Right atrium auricular region (tissue), 2 donors: Measurements from ENCODE around the gene MTMR12. TPM values are rescaled to one million over a fixed set of nuclear protein-coding genes. Genes with fewer than 3 reads are reported as not detected.

Experiments used
- DNase-seq: peaks from one replicate; pipeline ENCODE4 v3.0.0-alpha.2; 2019; ENCODE audit warnings: low spot score
- H3K27ac ChIP-seq, 2 donors: fragments of 200-600 bp; sonication (generic); 1 replicate in 1 of 2; 2 replicates in 1 of 2; pipeline ENCODE4 v1.5.1; 2016 to 2019
- H3K27me3 ChIP-seq, 2 donors: fragments of 200-600 bp; sonication (generic); one replicate each; pipeline versions ENCODE4 v1.5.1 to v1.6.0; 2017 to 2019
- H3K36me3 ChIP-seq: fragments of 200-600 bp; sonication (generic); one replicate; pipeline ENCODE4 v1.5.1; 2016
- H3K4me1 ChIP-seq, 2 donors: fragments of 200-600 bp; sonication (generic); one replicate each; pipeline versions ENCODE4 v1.5.1 to v1.6.0; 2017 to 2019
- H3K4me3 ChIP-seq, 2 donors: fragments of 200-600 bp; sonication (generic); 1 replicate in 1 of 2; 2 replicates in 1 of 2; pipeline ENCODE4 v1.5.1; 2017 to 2019; ENCODE audit warnings: mild to moderate bottlenecking in 1 of 2, moderate library complexity in 1 of 2
- H3K9me3 ChIP-seq, 2 donors: fragments of 200-600 bp; sonication (generic); one replicate each; pipeline ENCODE4 v1.5.1; 2019
- total RNA-seq, 2 donors: library from RNA; depleted of rRNA; stranded (reverse); fragments of >200 nt; gene quantifications; one replicate each; pipeline ENCODE4 v1.1.0, GENCODE V29; 2016
- TF ChIP-seq, protein P1 (sequence below), 2 donors: fragments of 200-600 bp; sonication (generic); IDR thresholded peaks; one replicate each; pipeline ENCODE4 v1.5.1; 2019; ENCODE audit warnings: antibody characterized with exemption in 2 of 2

Gene MTMR12
- total RNA-seq, 2 donors from 2014 or later, result 12.6 to 25.5 TPM

DNA sequence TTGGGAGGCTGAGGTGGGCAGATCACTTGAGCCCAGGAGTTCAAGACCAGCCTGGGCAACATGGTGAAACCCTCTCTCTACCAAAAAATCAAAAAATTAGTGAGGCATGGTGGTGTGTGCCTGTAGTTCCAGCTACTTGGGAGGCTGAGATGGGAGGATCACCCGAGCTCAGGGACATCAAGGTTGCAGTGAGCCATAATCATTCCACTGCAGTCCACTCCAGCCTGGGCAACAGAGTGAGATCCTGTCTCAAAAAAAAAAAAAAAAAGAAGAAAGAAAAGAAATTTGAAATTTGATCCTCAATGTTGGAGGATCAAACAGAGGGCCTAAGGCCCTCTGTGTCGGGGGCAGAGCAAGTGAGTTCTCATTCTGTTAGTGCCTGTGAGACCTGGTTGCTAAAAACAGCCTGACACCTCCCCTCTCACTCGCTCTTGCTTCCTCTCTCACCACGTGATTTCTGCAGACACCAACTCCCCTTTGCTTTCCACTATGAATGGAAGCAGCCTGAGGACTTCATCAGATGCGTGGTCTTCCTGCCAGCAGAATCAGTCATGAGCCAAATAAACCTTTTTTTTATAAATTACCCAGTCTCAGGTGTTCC is 130.2 kb downstream of the MTMR12 start:
- TF ChIP-seq, protein P1, sequence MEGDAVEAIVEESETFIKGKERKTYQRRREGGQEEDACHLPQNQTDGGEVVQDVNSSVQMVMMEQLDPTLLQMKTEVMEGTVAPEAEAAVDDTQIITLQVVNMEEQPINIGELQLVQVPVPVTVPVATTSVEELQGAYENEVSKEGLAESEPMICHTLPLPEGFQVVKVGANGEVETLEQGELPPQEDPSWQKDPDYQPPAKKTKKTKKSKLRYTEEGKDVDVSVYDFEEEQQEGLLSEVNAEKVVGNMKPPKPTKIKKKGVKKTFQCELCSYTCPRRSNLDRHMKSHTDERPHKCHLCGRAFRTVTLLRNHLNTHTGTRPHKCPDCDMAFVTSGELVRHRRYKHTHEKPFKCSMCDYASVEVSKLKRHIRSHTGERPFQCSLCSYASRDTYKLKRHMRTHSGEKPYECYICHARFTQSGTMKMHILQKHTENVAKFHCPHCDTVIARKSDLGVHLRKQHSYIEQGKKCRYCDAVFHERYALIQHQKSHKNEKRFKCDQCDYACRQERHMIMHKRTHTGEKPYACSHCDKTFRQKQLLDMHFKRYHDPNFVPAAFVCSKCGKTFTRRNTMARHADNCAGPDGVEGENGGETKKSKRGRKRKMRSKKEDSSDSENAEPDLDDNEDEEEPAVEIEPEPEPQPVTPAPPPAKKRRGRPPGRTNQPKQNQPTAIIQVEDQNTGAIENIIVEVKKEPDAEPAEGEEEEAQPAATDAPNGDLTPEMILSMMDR (IDR thresholded peaks at IDR 0.05), result no peak
- Histone ChIP-seq H3K27ac (peak overlapping the region in 1 of 2 donors; percentile 10), H3K27me3 (no peaks in the 10 kb centered on the region), H3K4me1 (no peaks in the 10 kb centered on the region), H3K9me3 (peaks cover under 1 to 5% of the 10 kb centered on the region in 2 donors), H3K36me3 (no peaks in the 10 kb centered on the region), H3K4me3 (no peak overlapping the region)
- no peak for DNase-seq

Other genes with a start within 250 kb of the MTMR12 start
- gene GOLPH3, start 138.6 kb downstream of the MTMR12 start, total RNA-seq, result 10 to 100 TPM; 60.6 to 63.7 TPM
- 10 to 100 TPM; 65.7 to 66.0 TPM for gene ZFR, start 131.8 kb upstream of the MTMR12 start, total RNA-seq